Measurements from ENCODE around the gene ZNF879. TPM values are rescaled to one million over a fixed set of nuclear protein-coding genes. Genes with fewer than 3 reads are reported as not detected.

ZNF879 gene
- total and polyA plus RNA-seq, 7 experiments from 2014 or later, result 4.2 to 20.0 (median 6.5) TPM

DNA sequence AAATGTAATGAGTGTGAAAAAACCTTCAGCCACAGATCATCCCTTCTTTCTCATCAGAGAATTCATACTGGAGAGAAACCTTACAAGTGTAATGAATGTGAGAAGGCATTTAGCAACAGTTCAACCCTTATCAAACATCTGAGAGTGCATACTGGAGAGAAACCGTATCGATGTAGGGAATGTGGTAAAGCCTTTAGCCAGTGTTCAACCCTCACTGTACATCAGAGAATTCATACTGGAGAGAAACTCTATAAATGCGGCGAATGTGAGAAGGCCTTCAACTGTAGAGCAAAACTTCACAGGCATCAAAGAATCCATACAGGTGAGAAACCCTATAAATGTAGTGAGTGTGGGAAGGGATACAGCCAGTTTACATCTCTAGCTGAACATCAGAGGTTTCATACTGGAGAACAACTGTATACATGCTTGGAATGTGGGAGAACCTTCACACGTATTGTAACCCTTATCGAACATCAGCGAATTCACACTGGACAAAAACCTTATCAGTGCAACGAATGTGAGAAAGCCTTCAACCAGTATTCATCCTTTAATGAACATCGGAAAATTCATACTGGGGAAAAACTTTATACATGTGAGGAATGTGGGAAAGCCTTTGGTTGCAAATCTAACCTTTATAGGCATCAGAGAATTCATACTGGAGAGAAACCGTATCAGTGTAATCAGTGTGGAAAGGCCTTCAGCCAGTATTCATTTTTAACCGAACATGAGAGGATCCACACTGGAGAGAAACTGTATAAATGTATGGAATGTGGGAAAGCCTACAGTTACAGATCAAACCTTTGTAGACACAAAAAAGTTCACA lies 55.8 kb downstream of the ZNF879 start:
- peak overlapping the region in 1 of 9 donors; percentile 14 for H3K27ac Mint-ChIP-seq
- ChIA-PET POLR2A (no interaction called here), CTCF (no interaction called here)
- H3K36me3 Mint-ChIP-seq, result peaks cover 46 to 75% (median 69%) of the 10 kb centered on the region in 5 donors
- intact Hi-C loops (cut with micrococcal nuclease), result no loop called here
- H3K4me1 ChIP-seq (ENCODE audit: control insufficient read depth in 2 of 2, insufficient read depth in 2 of 2, low read length in 2 of 2), result no peaks in the 10 kb centered on the region
- H3K27me3 Mint-ChIP-seq, result peaks cover 0 to 3% (median 0%) of the 10 kb centered on the region in 5 donors
- ATAC-seq, result no peak
- no peaks in the 10 kb centered on the region for H3K27me3 ChIP-seq (ENCODE audit: control insufficient read depth in 2 of 2, insufficient read depth in 2 of 2, low read length in 2 of 2)
- no peak overlapping the region for H3K4me3 ChIP-seq (ENCODE audit: low read length)
- H3K9me3 ChIP-seq (ENCODE audit: control insufficient read depth in 2 of 3, low read length in 3 of 3), result peaks cover 8 to 90% (median 55%) of the 10 kb centered on the region in 3 experiments
- H3K9me3 Mint-ChIP-seq, result peaks cover 10 to 98% (median 71%) of the 10 kb centered on the region in 11 donors
- H3K4me3 Mint-ChIP-seq, result no peak overlapping the region
- H3K27ac ChIP-seq (ENCODE audit: low read depth, low read length), result no peak overlapping the region
- no peaks in the 10 kb centered on the region for H3K4me1 Mint-ChIP-seq
- DNase-seq, result no peak
- peaks cover 8 to 48% (median 33%) of the 10 kb centered on the region in 3 experiments for H3K36me3 ChIP-seq (ENCODE audit: control insufficient read depth in 2 of 3, insufficient read depth in 3 of 3, low read length in 3 of 3)

GRCh38 chr5:179080724-179081123 lies 57.1 kb downstream of the ZNF879 start:
- peaks cover 11 to 92% (median 66%) of the 10 kb centered on the region in 3 experiments for H3K9me3 ChIP-seq (ENCODE audit: control insufficient read depth in 2 of 3, low read length in 3 of 3)
- peaks cover 48 to 73% (median 61%) of the 10 kb centered on the region in 5 donors for H3K36me3 Mint-ChIP-seq
- peaks cover 8 to 40% (median 33%) of the 10 kb centered on the region in 3 experiments for H3K36me3 ChIP-seq (ENCODE audit: control insufficient read depth in 2 of 3, insufficient read depth in 3 of 3, low read length in 3 of 3)
- no peak overlapping the region for H3K4me3 Mint-ChIP-seq
- no peak overlapping the region for H3K27ac ChIP-seq (ENCODE audit: low read depth, low read length)
- H3K9me3 Mint-ChIP-seq, result peaks cover 14 to 100% (median 72%) of the 10 kb centered on the region in 11 donors
- no peaks in the 10 kb centered on the region for H3K27me3 ChIP-seq (ENCODE audit: control insufficient read depth in 2 of 2, insufficient read depth in 2 of 2, low read length in 2 of 2)
- H3K4me3 ChIP-seq (ENCODE audit: low read length), result no peak overlapping the region
- H3K4me1 Mint-ChIP-seq, result no peaks in the 10 kb centered on the region
- DNase-seq (no peak), ATAC-seq (no peak)
- CTCF ChIA-PET, result no interaction called here
- intact Hi-C loops (cut with micrococcal nuclease), result no loop called here
- peaks cover 0 to 3% (median 0%) of the 10 kb centered on the region in 5 donors for H3K27me3 Mint-ChIP-seq
- no peak overlapping the region for H3K27ac Mint-ChIP-seq
- no peaks in the 10 kb centered on the region for H3K4me1 ChIP-seq (ENCODE audit: control insufficient read depth in 2 of 2, insufficient read depth in 2 of 2, low read length in 2 of 2)
- POLR2A ChIA-PET, result no interaction called here

Other genes starting within 250 kb of the ZNF879 start
- gene ZNF354B, start 163.9 kb upstream of the ZNF879 start, total RNA-seq, result 10 to 100 TPM; 12.3 to 36.7 (median 14.4) TPM
- 1 to 10 TPM; 5.8 to 6.2 TPM for gene ZNF354B, start 163.9 kb upstream of the ZNF879 start, polyA plus RNA-seq
- gene ZFP2, start 127.9 kb upstream of the ZNF879 start, total RNA-seq, result 1 to 10 TPM in 3 of 5 experiments, under 1 TPM in 2; 0.17 to 3.2 (median 1.0) TPM
- gene ZFP2, start 127.9 kb upstream of the ZNF879 start, polyA plus RNA-seq, result under 1 TPM; 0.49 to 0.82 TPM
- gene ZNF454, start 82.6 kb upstream of the ZNF879 start, total RNA-seq, result under 1 TPM in 2 of 5 experiments, not detected in 3; 0.32 to 0.35 TPM
- gene ZNF454, start 82.6 kb upstream of the ZNF879 start, polyA plus RNA-seq, result not detected
- gene GRM6, start 28.5 kb upstream of the ZNF879 start, total RNA-seq, result not detected
- gene GRM6, start 28.5 kb upstream of the ZNF879 start, polyA plus RNA-seq, result not detected
- gene ZNF354C, start 36.6 kb downstream of the ZNF879 start, total RNA-seq, result 10 to 100 TPM in 2 of 5 experiments, 1 to 10 TPM in 3; 3.8 to 12.3 (median 5.2) TPM
- 1 to 10 TPM in 1 of 2 donors, under 1 TPM in 1; 0.97 to 1.4 TPM for gene ZNF354C, start 36.6 kb downstream of the ZNF879 start, polyA plus RNA-seq

All from naive thymus-derived CD4-positive, alpha-beta T cell (primary cell).